Measurements from ENCODE around the gene HS3ST5.

The HS3ST5 gene, protein sequence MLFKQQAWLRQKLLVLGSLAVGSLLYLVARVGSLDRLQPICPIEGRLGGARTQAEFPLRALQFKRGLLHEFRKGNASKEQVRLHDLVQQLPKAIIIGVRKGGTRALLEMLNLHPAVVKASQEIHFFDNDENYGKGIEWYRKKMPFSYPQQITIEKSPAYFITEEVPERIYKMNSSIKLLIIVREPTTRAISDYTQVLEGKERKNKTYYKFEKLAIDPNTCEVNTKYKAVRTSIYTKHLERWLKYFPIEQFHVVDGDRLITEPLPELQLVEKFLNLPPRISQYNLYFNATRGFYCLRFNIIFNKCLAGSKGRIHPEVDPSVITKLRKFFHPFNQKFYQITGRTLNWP

DNA sequence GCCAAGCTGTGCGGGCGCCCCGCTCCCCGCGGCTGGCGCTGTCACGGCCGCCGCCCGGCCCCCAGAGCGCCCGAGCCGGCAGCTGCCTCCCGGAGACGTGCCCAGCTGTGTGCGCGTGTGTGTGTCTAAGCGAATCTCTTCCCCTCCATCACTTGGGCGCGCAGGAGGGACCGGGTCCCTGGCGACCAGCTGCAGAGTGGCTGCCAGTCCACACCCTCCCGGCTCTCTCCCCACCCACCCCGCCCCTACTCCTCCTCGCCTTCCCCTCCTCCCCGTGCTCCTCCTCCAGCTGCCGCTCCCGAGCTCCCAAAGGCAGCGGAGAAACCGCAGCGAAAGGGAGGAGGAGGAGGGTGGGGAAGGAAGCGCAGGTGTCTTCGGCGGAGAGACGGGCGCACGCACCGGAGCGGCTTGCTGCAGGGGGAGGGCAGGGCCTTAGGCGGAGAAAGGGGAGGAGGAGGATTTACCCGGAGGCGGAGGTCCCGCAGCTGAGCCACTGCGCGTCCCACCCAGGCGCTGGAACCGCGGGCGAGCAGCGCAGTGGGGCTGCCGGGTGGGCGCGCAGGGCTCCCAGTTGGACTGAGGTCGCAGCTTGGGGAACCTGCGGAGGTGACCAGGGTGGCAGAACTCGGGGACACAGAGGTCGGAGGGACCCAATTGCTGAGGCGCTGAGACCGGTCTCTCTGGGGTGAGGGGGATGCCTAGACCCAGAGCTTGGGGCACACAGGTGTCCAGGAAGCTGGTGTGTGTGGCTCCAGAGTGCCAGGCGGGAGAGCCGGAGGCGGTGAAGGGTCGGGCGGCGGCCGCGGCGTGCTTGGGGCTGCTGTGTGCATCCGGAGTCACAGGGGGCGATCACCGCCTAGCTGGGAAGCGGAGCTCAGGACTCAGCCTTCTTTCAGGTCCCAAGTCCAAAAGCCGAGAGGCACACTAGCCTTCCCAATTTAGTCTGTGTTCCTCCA lies at the start of gene HS3ST5:
HS3ST5 (minus strand) TSS at position 198 of the 956 bp plus-strand sequence. CDS start 280,178 bp downstream, outside the sequence.
- in situ Hi-C loops (cut with MboI; ENCODE audit: low sequenced_read_pairs, unreplicated experiment): no loop called here
- DNase-seq (ENCODE audit: low spot score): peak; percentile 41

GRCh38 chr6:114390176-114390575 lies 47.4 kb upstream of the HS3ST5 start:
- in situ Hi-C loops (cut with MboI; ENCODE audit: low sequenced_read_pairs, unreplicated experiment): no loop called here
- no peak for DNase-seq (ENCODE audit: low spot score)
- TF ChIP-seq CTCF (IDR thresholded peaks at IDR 0.05; ENCODE audit: borderline replicate concordance, control extremely low read depth, extremely low read depth, insufficient read depth, missing control alignments): no peak

More for the DNA sequence above, at the start of gene HS3ST5:
- no peak for TF ChIP-seq CTCF (IDR thresholded peaks at IDR 0.05; ENCODE audit: borderline replicate concordance, control extremely low read depth, extremely low read depth, insufficient read depth, missing control alignments)

- TF ChIP-seq CTCF (IDR thresholded peaks at IDR 0.05; ENCODE audit: borderline replicate concordance, control extremely low read depth, extremely low read depth, insufficient read depth, missing control alignments): no peak
- in situ Hi-C loops (cut with MboI; ENCODE audit: low sequenced_read_pairs, unreplicated experiment): no loop called here
- no peak for DNase-seq (ENCODE audit: low spot score)
Measured at GRCh38 chr6:114389111-114389510, 46.3 kb upstream of the HS3ST5 start.

DNA sequence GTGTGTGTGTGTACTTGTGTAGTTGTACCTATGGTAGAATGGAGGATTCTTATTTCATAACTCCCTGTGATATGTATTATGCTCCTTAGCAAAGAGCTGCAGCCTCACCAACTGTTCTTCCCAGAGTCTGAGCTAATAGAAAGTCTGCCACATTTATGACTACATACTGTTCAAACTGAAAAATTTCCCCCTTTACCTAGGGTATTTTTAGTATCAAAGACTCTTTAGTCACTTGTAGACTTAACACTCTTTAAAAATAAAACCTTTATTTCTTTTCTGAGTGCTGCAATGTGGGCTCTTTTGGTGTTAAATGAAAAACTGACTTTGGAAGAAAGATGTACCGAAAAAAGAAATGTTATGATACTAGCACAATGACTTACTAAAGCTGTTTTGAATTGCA lies 39.6 kb upstream of the HS3ST5 start:
- in situ Hi-C loops (cut with MboI; ENCODE audit: low sequenced_read_pairs, unreplicated experiment): no loop called here
- TF ChIP-seq CTCF (IDR thresholded peaks at IDR 0.05; ENCODE audit: borderline replicate concordance, control extremely low read depth, extremely low read depth, insufficient read depth, missing control alignments): no peak
- no peak for DNase-seq (ENCODE audit: low spot score)

DNA sequence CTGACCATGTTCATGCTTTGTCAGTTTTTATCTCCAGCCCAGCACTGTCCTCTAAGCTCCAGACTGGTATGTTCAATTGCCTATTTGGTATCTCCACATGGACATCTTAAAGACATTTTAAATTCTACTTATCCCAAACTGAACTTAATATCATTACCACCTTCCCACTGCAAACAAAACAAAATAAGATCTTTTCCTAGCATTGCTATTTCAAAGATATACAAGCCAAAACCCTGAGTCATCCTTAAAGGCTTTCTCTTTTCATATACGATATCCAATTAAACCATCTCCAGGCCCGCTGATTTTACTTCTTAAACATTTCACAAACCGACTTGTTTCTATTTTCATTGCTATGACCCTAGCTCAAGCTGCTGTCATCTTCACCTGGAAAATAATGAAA lies 35.1 kb upstream of the HS3ST5 start:
- no peak for DNase-seq (ENCODE audit: low spot score)
- TF ChIP-seq CTCF (IDR thresholded peaks at IDR 0.05; ENCODE audit: borderline replicate concordance, control extremely low read depth, extremely low read depth, insufficient read depth, missing control alignments): no peak
- in situ Hi-C loops (cut with MboI; ENCODE audit: low sequenced_read_pairs, unreplicated experiment): no loop called here

DNA sequence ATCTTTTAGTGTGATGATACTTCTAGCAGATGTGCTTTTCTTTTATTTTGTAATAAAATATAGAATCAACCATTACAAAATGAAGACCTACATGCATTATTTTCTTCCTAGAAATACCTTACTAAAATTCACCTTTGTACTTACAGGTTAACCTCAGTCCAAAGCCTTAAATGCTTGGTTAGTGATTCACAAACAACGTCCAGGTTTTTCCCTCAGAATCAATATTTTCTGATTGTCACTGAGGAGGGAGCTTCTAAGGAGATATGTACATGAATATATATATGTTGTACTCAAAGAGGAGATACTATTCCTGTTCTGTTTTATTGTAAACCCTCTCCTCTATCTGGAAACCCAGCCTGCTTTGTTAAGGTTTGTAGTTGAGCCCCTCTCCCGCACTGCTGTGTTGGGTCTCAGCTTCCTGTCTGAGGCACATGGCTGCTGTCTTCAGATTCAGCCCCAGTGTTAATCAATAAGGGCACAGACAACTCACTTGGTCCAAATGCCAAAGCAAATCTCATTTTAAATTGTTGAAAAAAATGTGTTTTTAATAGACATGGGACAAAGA lies 33.9 kb upstream of the HS3ST5 start:
- in situ Hi-C loops (cut with MboI; ENCODE audit: low sequenced_read_pairs, unreplicated experiment): no loop called here
- no peak for DNase-seq (ENCODE audit: low spot score)
- no peak for TF ChIP-seq CTCF (IDR thresholded peaks at IDR 0.05; ENCODE audit: borderline replicate concordance, control extremely low read depth, extremely low read depth, insufficient read depth, missing control alignments)
